Muscle of back (tissue), 11 donors: ENCODE results near the gene NFATC4. TPM values are rescaled to one million over a fixed set of nuclear protein-coding genes. Genes with fewer than 3 reads are reported as not detected.
"Not testable (repeated sequence)": the region's sequence is repeated elsewhere in the genome, so short reads cannot be mapped to it uniquely, and the experiment has no call there.

Experiments used
- DNase-seq, 3 donors: peaks; one replicate each; pipeline versions ENCODE4 v3.0.0 to v3.0.0-alpha.2; 2013
- polyA plus RNA-seq, 10 donors: library from polyadenylated mRNA; unstranded; fragments of 120-200 nt; gene quantifications; one replicate each; pipeline ENCODE4 v1.2.1, GENCODE V29; 2013; ENCODE audit not compliant: insufficient read length in 10 of 10

The NFATC4 gene
- polyA plus RNA-seq, 10 donors: 34.0 to 69.3 (median 44.5) TPM

DNA sequence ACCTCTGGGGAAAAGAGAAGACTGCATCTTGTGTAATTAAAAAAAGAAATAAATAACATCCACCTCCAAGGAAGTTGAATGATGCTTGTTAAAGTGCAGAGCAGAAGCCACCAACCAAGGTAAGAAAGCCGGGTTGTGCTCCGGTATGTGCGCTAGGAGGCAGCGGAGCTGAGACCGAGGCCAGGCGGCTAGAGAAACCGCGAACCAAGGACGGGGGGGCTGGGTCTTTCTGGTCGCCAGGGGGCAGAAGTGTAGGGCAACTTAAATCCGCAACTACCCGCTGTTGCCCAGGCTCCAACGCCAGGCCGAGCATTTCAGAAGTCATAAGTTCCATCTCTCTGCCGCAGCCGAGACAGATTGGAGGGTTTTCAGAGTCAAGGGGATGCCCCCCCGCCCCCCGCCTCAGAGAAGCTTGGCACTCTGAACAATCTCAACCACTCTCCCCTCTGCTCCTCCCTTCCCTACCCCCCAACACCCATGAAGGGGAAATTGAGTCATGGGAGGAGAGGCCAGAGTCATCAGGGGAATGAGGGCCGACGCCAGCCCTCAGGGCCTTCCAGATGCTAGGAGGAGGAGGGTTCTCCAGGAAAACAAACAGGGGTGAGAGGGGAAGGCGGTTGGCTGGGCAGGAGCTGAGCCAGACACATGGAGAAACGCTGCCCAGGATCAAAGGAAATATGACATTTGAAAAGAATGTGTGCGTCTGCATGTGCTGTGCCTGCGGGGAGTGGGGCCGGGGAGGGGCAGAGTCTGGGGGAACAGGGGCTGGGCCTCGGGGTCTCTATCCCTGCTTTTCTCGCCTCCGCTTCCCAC, 2.2 kb upstream of the NFATC4 start:
- DNase-seq: peak; percentile 82 to 93 (median 88)

DNA sequence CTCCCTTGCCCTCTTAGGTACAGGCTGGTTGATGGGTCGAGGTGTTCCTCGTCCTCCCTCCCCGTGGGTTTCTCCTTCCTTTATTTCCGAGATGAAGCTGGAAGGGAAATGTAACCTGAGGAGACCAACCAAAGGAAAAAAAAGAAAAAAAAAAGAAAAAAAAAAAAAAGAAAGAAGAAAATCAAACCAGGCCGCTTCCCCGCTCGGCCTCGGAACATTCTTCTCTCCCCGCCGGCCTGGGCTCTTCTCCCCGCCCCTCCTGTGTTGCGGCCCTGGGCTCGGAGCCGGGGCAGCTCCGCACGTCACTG, 1.6 kb upstream of the NFATC4 start:
- no peak for DNase-seq

DNA sequence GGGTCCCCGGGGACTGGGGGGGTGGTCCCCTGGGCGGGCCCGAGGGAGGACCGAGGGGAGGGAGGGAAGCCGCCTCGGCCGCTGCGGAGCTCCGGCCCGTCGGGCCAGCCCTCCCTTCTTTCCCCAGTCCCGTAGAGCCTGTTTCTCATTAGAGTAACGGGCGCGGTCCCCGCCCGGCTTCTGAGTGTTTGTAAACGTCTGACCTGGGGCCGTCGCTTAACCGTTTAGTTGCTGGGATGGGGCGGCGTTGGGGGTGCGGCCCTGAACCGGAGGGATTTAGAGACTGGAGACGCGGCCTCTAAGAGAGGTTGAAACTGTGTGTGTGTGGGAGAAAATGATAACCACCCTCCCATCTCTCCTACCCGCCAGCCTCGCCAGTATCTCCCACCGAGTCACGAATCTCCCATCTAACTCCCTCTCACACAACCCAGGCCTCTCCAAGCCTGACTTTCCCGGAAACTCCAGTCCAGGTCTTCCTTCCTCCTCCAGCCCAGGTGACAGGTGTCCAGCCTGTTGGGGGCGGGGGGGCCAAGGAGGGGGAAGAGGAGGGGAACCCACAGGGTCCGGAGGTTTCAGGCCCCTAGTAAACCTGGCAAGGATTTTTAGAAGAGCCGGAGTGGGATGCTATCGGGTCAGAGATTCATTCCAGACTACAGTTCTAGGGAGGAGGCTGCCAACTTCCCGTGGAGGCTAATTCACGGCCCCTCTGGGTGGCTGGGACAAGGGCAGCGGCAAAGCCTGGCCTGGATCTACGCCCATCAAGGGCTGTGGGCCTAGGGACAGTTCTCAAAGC, 1.1 kb upstream of the NFATC4 start:
- DNase-seq: peak; percentile 89 to 97 (median 95)

DNA sequence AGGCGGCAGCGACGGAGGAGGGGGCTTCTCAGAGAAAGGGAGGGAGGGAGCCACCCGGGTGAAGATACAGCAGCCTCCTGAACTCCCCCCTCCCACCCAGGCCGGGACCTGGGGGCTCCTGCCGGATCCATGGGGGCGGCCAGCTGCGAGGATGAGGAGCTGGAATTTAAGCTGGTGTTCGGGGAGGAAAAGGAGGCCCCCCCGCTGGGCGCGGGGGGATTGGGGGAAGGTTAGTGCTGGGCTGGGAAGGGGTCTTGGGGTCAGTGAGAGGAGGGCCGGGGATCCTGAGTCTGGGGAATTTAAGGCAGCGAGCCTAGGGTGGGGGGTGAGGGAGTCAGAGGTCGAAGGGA, 203 bp downstream of the NFATC4 start:
- DNase-seq: no peak

DNA sequence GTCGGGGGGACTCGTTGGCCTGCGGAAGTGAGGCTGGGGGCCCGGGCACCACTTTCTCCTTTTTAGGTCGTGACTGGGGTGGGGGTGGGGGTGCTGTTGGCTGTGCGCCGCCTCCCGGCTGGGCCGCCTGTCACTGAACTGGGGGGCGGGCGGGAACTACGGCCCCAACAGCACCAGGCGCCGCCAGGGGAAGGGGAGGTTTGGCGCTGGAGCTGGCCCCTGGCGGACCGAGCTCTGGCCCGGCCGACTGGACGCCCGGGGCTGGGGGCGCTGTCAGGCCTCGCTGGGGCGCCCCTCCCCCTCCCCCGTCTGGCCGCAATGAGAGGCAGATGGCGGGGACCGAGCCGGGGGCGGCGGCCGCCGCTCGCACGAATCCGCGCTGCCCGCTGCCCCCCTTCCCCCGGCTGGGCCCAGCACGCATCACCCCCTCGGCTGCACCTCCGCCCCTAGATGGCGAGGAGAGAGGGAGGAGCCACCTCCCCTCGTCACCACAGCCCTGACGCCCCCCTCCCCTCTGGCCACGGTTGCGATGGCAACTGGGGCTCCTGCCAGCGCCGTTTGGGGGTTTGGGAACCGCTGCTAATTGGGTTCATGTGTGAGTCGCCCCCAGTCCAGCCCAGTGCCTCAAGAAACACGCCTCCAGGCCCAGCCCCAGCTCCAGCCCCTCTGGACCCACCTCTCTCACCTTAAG, 723 bp downstream of the NFATC4 start:
- peak; percentile 77 to 92 (median 83) for DNase-seq

DNA sequence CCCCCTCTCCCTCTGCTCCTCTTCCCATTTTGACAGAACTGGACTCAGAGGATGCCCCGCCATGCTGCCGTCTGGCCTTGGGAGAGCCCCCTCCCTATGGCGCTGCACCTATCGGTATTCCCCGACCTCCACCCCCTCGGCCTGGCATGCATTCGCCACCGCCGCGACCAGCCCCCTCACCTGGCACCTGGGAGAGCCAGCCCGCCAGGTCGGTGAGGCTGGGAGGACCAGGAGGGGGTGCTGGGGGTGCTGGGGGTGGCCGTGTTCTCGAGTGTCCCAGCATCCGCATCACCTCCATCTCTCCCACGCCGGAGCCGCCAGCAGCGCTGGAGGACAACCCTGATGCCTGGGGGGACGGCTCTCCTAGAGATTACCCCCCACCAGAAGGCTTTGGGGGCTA, 1.5 kb downstream of the NFATC4 start:
- no peak for DNase-seq

DNA sequence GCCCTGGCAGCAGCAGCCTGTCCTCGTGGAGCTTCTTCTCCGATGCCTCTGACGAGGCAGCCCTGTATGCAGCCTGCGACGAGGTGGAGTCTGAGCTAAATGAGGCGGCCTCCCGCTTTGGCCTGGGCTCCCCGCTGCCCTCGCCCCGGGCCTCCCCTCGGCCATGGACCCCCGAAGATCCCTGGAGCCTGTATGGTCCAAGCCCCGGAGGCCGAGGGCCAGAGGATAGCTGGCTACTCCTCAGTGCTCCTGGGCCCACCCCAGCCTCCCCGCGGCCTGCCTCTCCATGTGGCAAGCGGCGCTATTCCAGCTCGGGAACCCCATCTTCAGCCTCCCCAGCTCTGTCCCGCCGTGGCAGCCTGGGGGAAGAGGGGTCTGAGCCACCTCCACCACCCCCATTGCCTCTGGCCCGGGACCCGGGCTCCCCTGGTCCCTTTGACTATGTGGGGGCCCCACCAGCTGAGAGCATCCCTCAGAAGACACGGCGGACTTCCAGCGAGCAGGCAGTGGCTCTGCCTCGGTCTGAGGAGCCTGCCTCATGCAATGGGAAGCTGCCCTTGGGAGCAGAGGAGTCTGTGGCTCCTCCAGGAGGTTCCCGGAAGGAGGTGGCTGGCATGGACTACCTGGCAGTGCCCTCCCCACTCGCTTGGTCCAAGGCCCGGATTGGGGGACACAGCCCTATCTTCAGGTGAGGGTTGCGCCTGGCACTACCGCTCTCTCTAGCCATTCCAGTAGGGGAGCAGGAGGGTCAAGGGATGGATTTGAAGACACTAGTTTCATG, 2.1 kb downstream of the NFATC4 start:
- DNase-seq: no peak

DNA sequence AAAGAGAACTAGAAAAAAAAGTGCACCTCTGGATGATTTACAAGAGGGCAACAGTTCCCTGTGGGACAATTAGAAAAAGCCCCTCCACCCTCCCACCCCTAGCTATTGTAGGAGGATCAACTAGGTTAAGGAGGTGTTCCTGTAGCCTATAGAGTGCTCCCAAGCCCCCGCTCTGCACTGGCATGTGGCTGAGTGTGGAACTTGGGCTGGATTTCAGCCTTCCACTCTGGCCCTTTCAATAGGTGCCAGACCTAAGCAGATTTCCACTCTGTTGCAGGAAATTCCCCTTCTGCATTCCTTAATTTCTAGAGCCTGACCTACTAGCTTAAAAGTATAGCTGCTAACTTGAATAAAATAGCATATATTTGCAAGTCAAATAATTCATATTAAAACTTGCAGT, 2.8 kb downstream of the NFATC4 start:
- no peak for DNase-seq

DNA sequence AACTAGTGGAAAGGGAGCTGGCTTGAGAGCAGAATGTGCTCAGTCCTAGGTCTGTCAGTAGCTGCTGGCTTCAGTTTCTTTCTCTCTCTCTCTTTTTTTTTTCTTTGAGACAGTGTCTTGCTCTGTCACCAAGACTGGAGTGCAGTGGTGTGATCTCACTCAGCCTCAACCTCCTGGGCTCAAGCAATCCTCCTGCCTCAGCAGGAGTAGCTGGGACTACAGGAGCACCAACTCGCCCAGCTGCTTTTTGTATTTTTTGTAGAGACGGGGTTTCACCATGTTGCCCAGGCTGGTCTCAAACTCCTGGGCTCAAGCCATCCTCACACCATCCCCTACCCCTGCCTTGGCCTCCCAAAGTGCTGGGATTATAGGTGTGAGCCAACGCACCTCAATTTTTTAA, 3.6 kb downstream of the NFATC4 start:
- not testable (repeated sequence) for DNase-seq

DNA sequence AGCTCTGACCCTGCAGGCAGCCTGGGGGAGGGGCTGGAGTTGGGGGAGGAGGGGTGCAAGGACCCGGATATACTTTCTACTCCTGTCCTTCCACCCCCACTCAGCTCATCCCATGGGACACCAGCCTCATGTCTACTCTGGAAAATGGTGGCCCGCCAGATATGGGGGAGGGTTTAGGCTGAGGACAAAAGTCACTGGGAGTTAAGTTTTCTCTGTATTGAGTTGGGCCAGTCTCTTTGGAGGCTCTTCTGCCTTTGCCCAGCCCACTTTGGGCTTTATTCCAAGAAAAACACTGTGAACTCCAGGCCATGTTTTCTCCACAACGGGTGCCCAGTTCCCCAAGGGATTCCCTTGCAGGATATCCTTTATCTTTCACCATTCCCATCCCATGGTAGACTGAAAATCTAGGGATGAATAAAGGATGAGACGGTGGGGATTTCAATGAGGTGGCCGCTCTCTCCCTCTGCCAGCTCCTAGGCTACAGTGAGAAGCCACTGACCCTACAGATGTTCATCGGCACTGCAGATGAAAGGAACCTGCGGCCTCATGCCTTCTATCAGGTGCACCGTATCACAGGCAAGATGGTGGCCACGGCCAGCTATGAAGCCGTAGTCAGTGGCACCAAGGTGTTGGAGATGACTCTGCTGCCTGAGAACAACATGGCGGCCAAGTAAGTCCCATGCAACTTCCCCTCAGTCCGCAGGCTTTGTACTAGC, 4.9 kb downstream of the NFATC4 start:
- DNase-seq: no peak

DNA sequence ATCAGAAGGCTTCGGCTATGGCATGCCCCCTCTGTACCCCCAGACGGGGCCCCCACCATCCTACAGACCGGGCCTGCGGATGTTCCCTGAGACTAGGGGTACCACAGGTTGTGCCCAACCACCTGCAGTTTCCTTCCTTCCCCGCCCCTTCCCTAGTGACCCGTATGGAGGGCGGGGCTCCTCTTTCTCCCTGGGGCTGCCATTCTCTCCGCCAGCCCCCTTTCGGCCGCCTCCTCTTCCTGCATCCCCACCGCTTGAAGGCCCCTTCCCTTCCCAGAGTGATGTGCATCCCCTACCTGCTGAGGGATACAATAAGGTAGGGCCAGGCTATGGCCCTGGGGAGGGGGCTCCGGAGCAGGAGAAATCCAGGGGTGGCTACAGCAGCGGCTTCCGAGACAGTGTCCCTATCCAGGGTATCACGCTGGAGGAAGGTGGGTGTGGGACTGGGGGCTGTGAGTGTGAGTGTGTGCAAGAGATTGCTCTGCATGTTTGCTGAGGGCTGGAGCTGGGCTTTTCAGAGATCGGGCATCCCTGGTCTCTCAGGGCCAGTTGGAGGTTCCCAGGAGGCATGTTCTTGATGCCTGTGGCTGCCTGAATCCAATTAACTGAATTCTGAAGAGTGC, 8.6 kb downstream of the NFATC4 start:
- DNase-seq: no peak

DNA sequence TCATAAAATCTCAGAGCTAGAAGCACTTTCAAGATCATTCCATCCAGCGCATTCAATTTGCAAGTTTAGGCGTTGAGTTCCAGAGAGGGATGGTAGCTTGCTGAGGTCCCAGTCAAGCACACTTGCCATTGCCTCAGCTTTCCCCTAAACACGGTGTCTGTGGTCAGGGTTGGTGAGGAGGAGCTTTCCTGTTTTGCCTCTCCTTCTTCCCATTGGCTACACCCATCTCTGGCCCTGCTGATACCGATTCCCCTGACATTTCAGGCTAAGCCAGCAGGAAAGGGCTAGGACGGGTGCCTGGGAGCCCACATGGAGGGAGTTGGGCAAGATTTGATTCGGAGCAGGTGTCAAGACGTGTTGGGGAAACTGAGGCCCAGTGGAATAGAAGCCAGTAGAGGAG, 9.1 kb downstream of the NFATC4 start:
- no peak for DNase-seq

DNA sequence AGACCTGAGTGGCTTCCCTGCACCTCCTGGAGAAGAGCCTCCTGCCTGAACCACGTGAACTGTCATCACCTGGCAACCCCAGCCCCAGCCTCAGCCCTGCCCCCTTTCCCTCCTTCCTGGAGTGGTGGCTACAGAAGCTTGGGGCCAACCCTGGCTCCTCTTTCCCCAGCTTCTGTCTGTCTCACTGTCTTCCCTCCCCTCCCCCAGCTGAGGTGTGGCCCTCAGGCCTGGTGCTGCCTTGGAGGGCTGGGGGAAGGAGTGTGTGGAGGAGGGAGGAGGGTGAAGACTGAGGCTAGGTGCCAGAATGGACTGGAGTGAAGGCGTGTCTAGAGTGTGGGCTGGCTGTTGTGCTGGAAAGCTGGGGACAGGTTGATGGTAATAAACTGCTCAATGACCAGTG, 9.7 kb downstream of the NFATC4 start:
- DNase-seq: no peak

DNA sequence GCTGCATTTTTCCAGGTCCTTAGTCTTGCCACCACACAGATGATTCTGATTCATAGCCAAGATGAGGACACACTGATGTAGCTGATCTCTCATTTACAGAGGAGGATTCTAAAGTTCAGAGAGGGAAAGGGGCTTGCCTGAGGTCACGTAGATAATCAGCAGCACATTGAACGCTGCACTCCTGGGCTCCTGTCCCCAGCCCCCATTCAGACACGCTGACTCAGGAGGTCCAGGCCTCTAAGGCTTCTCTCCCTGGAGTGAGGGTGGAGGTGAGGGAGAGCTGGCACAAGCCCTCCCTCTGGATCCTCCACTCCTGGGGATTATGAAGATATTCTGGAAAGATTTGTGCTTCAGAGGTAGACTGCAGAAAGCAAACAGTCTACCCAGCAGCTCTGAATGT, 10.3 kb downstream of the NFATC4 start:
- DNase-seq: no peak

DNA sequence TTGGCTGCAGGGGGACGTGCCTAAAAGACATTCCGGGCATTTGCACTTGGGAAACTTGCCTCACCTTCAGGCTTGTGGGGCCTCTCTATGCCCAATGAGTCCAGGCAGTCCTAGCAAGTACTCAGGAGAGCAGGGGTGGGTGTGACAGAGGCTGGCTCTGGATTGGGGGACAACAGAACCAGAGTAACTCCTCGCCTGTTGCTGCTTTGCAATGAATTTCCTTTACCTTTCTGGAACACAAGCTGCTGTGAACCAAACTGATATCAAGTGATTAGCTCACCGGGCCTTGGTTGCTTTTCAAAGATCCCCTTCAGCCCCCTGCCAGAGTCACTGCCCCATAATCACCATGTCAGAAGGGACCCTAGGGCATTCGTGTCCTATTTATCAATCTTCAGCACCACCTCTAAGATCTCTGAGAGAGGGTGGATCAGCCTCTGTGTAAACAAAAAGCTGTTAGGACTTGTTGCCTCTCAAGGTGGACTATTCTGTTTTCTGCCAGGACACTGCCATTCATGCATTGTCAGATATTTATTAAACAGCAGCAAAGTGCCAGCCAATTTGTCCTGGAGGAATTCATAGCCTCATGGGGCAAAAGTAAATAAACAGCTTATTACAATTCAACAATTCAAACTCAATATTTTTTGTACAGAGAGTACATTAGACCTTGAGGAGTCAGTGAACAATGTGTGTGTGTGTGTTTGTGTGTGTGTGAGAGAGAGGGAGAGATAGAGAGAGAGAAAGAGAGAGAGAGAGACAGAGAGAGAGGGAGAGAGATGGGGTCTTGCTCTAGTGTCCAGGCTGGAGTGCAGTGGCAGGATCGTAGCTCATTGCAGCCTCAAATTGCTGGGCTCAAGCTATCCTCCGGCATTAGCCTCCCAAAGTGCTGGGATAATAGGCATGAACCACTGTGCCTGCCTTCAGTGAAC, 11.3 kb downstream of the NFATC4 start:
- no peak for DNase-seq

DNA sequence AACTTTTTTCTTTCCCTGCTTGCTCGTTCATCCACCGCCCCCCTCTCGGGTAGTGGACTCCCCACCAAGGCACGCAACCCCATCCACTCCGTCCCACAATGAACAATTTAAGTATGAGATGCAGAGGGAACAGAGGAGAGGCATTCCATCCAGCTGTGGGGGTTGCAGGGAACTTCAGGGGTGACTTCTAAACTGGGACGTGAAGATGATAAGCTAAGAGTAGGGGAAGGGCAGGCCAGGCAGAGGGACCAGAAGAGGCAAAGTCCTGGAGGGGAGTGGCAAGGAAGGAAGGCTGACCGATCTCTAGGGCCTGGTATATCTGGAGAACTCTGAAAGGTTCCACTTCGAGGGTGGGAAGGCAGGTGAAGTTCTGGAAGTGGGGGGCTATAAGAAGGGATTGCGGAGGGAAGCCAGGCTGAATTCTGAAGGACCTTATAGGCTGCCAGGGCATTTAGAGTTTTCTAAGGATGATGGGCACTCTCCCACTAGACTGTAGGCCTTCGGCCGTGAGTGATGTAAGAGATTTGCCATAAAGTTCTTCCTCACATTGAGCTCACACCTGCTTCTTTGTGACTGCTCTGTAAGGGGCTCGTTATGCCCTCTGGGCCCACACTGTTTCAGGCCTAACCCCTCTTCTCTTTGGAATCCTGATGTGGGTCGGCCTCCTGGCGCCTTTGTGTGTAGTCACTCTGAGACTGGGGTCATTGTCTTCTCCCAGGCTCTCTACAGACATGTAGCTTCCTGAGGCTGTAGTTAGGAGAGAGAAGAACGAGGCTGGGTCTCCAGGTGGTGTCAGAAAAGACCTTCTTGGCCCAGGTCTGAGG, 12.1 kb downstream of the NFATC4 start:
- no peak for DNase-seq

DNA sequence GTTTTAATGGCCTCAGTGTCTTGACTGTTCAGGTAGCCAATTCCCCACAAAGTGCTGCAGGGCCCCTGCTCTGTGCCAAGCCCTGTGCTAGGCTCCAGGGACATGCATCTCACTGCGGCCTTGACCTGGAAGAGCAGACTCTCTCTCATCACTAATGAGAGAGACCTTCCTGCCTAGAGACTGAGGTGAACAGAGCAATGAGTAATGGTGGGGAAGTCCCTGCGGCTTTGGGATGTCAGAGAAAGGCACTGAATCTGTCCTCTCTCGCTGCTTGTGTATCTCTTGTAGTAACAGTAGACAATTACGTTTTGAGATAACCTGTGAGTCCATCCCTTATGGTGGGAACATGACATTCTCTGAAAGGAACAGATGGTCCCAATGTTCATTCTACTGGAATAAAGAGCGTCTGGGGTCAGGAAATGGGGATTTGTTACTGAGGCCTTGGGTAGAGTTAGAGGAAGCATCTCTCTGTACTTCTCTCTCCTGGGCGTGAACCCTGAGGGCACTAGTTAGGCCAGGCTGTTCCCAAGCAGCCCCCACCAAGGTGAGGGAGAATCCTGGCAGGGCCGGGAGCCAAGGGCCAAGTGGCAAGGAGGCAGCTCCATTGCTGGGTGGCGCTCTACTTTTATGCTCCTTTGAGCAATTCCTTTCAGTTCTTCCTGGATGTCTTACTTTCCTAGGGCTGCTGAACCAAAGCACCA, 13.5 kb downstream of the NFATC4 start:
- DNase-seq: no peak

DNA sequence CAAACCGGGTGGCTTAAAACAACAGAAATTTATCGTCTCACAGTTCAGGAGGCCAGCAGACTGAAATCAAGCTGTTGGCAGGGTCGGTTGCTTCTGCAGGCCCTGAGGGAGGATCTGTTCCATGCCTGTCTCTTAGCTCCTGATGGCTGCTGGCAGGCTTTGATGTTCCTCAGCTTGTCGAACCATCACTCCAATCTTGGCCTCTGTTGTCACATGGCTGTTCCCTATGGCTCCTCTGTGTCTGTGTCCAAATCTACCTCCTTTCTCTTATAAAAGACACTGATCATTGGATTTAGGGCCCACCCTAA, 14.0 kb downstream of the NFATC4 start:
- DNase-seq: no peak
